ENCODE results near the gene KIRREL3.
A peak's percentile ranks its signal among the peaks of the same experiment; 100 is the strongest.

Gene KIRREL3

GRCh38 chr11:126949066-126949891, 51.3 kb downstream of the KIRREL3 start:
- no peak for DNase-seq

GRCh38 chr11:126948563-126948962, 52.0 kb downstream of the KIRREL3 start:
- DNase-seq, result no peak

- DNase-seq, result no peak
Measured at GRCh38 chr11:126945319-126945718, 55.3 kb downstream of the KIRREL3 start.

- no peak for DNase-seq
Measured at GRCh38 chr11:126943316-126943715, 57.3 kb downstream of the KIRREL3 start.

GRCh38 chr11:126942146-126942545, 58.4 kb downstream of the KIRREL3 start:
- DNase-seq, result no peak

- no peak for DNase-seq
Measured at GRCh38 chr11:126939552-126939951, 61.0 kb downstream of the KIRREL3 start.

GRCh38 chr11:126938718-126939117, 61.9 kb downstream of the KIRREL3 start:
- no peak for DNase-seq

- DNase-seq, result no peak
Measured at GRCh38 chr11:126930091-126930841, 70.3 kb downstream of the KIRREL3 start.

GRCh38 chr11:126929179-126930061, 71.2 kb downstream of the KIRREL3 start:
- DNase-seq, result no peak

GRCh38 chr11:126927623-126928022, 72.9 kb downstream of the KIRREL3 start:
- DNase-seq, result no peak

- no peak for DNase-seq
Measured at GRCh38 chr11:126926376-126926791, 74.2 kb downstream of the KIRREL3 start.

GRCh38 chr11:126925321-126926093, 75.1 kb downstream of the KIRREL3 start:
- DNase-seq, result no peak

GRCh38 chr11:126924376-126925040, 76.1 kb downstream of the KIRREL3 start:
- no peak for DNase-seq

- DNase-seq, result no peak
Measured at GRCh38 chr11:126920833-126921232, 79.7 kb downstream of the KIRREL3 start.

- DNase-seq, result no peak
Measured at GRCh38 chr11:126919147-126919823, 81.3 kb downstream of the KIRREL3 start.

GRCh38 chr11:126918556-126918955, 82.0 kb downstream of the KIRREL3 start:
- no peak for DNase-seq

GRCh38 chr11:126917531-126918204, 82.9 kb downstream of the KIRREL3 start:
- peak; percentile 13 for DNase-seq

GRCh38 chr11:126915430-126915829, 85.1 kb downstream of the KIRREL3 start:
- no peak for DNase-seq

- DNase-seq, result no peak
Measured at GRCh38 chr11:126914941-126915340, 85.6 kb downstream of the KIRREL3 start.

GRCh38 chr11:126914166-126914565, 86.4 kb downstream of the KIRREL3 start:
- no peak for DNase-seq

GRCh38 chr11:126904520-126904919, 96.0 kb downstream of the KIRREL3 start:
- no peak for DNase-seq
